HL-60 (cell line): ENCODE data around the gene KRT31.

Experiments
- GABPA ChIP-seq: IDR thresholded peaks from 2 replicates; pipeline ENCODE4 v1.6.1; 2012; ENCODE audit warnings: low read depth
- POLR2AphosphoS5 ChIP-seq: IDR thresholded peaks from 2 replicates; pipeline ENCODE4 v1.6.1; 2012; ENCODE audit warnings: low read depth
- SPI1 ChIP-seq: IDR thresholded peaks from 2 replicates; pipeline ENCODE4 v1.6.1; 2012; ENCODE audit warnings: low read depth, mild to moderate bottlenecking, borderline replicate concordance
- TF ChIP-seq, protein P1 (sequence below): IDR thresholded peaks from one replicate; pipeline ENCODE4 v1.5.1; 2011; ENCODE audit warnings: low read length, control low read depth, inconsistent platforms; ENCODE audit not compliant: insufficient read depth
- TF ChIP-seq, protein P2 (sequence below): IDR thresholded peaks from 2 replicates; pipeline ENCODE4 v1.6.1; 2012; ENCODE audit warnings: low read depth; ENCODE audit not compliant: insufficient replicate concordance

DNA sequence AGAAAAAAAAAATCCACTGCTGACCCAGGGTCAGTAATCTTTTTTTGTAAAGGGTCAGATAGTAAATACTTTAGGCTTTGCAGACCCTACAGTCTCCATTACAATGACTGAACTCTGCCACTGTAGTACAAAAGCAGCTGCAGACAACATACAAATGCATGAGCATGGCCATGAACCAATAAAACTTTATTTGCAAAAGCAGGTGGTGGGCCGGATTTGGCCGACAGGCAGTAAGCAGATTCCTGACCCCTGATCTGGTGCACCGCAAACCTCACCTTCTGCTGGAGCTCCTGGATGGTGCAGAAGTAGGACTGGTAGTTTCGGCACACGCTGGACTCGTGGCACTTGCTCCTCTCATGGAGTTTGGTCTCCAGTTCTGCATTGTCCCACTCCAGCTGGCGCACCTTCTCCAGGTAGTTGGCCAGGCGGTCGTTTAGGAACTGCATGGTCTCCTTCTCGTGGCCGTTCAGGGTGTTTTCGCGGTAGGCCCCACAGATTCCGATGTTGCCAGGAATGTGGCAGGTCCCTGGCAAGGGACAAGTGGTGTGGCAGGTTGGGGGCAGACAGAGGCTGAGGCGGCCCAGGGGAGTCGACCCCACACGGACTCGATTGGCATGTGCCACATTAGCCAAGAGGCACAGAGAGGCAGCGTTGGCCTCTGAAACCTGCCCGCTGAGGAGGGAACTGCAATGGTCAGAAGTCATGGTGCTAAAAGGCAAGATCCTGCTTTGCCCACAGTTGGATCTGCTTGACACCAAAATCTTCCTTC lies 13.8 kb upstream of the KRT31 start:
- TF ChIP-seq, protein P1, sequence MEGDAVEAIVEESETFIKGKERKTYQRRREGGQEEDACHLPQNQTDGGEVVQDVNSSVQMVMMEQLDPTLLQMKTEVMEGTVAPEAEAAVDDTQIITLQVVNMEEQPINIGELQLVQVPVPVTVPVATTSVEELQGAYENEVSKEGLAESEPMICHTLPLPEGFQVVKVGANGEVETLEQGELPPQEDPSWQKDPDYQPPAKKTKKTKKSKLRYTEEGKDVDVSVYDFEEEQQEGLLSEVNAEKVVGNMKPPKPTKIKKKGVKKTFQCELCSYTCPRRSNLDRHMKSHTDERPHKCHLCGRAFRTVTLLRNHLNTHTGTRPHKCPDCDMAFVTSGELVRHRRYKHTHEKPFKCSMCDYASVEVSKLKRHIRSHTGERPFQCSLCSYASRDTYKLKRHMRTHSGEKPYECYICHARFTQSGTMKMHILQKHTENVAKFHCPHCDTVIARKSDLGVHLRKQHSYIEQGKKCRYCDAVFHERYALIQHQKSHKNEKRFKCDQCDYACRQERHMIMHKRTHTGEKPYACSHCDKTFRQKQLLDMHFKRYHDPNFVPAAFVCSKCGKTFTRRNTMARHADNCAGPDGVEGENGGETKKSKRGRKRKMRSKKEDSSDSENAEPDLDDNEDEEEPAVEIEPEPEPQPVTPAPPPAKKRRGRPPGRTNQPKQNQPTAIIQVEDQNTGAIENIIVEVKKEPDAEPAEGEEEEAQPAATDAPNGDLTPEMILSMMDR: no peak
- TF ChIP-seq POLR2AphosphoS5 (no peak), SPI1 (no peak), GABPA (no peak)
- TF ChIP-seq, protein P2, sequence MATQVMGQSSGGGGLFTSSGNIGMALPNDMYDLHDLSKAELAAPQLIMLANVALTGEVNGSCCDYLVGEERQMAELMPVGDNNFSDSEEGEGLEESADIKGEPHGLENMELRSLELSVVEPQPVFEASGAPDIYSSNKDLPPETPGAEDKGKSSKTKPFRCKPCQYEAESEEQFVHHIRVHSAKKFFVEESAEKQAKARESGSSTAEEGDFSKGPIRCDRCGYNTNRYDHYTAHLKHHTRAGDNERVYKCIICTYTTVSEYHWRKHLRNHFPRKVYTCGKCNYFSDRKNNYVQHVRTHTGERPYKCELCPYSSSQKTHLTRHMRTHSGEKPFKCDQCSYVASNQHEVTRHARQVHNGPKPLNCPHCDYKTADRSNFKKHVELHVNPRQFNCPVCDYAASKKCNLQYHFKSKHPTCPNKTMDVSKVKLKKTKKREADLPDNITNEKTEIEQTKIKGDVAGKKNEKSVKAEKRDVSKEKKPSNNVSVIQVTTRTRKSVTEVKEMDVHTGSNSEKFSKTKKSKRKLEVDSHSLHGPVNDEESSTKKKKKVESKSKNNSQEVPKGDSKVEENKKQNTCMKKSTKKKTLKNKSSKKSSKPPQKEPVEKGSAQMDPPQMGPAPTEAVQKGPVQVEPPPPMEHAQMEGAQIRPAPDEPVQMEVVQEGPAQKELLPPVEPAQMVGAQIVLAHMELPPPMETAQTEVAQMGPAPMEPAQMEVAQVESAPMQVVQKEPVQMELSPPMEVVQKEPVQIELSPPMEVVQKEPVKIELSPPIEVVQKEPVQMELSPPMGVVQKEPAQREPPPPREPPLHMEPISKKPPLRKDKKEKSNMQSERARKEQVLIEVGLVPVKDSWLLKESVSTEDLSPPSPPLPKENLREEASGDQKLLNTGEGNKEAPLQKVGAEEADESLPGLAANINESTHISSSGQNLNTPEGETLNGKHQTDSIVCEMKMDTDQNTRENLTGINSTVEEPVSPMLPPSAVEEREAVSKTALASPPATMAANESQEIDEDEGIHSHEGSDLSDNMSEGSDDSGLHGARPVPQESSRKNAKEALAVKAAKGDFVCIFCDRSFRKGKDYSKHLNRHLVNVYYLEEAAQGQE: no peak
